SKM-1 (cell line): ENCODE data around the gene TMEM43.

Experiments
- DNase-seq: peaks from one replicate; lab custom pipeline; 2025; ENCODE audit not compliant: unreplicated experiment; lab: John Stamatoyannopoulos, UW

TMEM43 gene

DNA sequence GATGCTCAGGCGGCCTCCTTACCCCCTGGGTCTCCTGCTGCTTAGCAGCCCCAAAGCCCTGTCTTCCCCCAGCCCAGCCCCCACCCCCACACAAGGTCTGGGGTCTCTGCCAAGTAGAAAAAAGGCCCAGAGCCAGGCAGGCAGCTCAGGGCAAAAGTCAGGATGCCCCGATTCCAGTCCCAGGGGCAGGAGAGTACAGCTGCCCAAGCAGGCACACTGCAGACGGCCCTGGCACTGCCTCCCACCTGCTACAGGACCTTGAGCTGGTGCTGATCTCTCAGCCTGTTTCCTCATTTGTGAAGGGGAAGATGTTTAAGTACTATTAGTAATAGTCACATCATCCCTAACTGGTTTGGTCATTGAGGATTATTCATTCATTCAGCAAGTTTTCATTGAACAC is 12.6 kb downstream of the TMEM43 start:
- DNase-seq, result no peak

GRCh38 chr3:14138109-14138877 is 13.4 kb downstream of the TMEM43 start:
- DNase-seq, result no peak

GRCh38 chr3:14138878-14139655 is 14.2 kb downstream of the TMEM43 start:
- no peak for DNase-seq

- no peak for DNase-seq
These were observed 14.9 kb downstream of the TMEM43 start for GRCh38 chr3:14139771-14140170.

DNA sequence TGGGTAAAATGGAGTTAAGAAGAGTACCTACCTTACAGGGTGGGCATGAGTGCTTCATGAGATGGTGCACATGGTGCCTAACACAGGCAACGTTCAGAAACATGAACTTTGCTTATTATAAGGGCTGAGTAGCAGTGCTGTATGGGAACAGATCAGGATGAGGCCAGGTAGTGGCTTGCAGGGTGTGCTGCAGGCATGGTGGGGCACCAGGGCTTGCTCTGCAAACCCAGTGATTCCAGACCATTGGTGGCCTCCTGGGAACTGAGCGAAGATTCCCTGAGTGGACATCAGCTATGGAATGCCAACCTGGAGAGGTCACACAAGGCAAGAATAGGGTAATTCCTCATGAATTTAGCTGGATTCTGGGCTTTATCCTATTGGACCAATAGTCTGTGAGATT is 15.8 kb downstream of the TMEM43 start:
- DNase-seq, result no peak

DNA sequence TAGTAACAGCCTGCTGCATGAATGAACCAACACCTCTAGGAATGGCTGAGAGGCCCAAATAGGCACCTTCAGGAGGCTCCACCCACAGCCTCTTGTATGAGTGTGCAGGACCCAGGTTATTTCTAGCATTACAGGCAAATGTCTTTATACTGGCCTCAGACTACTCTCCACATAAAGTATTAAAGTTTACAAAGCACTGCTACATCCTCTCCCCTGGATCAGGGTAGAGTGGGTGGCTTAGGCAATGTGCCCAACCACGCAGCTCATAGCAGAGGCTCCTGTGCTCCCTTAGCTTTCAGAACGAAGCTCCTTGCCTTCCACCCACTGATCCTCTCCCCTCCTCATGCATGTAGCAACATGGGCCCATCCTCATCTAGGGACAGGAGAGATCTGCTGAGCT is 16.3 kb downstream of the TMEM43 start:
- DNase-seq, result no peak

GRCh38 chr3:14141602-14142341 is 16.9 kb downstream of the TMEM43 start:
- DNase-seq, result no peak

DNA sequence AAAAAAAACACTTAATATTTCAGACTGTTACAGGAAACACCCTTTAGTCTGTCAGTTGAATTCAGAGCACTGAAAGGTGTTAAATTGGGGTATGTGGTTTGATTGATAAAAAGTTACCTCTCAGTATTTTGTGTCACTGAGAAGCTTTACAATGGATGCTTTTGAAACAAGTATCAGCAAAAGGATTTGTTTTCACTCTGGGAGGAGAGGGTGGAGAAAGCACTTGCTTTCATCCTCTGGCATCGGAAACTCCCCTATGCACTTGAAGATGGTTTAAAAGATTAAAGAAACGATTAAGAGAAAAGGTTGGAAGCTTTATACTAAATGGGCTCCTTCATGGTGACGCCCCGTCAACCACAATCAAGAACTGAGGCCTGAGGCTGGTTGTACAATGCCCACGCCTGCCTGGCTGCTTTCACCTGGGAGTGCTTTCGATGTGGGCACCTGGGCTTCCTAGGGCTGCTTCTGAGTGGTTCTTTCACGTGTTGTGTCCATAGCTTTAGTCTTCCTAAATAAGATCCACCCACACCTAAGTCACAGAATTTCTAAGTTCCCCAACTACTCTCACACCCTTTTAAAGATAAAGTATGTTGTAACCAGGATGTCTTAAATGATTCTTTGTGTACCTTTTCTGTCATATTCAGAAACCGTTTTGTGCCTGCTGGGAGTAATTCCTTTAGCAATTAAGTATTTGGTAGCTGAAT is 17.9 kb downstream of the TMEM43 start:
- DNase-seq, result no peak

GRCh38 chr3:14143271-14144225 is 18.7 kb downstream of the TMEM43 start:
- no peak for DNase-seq

DNA sequence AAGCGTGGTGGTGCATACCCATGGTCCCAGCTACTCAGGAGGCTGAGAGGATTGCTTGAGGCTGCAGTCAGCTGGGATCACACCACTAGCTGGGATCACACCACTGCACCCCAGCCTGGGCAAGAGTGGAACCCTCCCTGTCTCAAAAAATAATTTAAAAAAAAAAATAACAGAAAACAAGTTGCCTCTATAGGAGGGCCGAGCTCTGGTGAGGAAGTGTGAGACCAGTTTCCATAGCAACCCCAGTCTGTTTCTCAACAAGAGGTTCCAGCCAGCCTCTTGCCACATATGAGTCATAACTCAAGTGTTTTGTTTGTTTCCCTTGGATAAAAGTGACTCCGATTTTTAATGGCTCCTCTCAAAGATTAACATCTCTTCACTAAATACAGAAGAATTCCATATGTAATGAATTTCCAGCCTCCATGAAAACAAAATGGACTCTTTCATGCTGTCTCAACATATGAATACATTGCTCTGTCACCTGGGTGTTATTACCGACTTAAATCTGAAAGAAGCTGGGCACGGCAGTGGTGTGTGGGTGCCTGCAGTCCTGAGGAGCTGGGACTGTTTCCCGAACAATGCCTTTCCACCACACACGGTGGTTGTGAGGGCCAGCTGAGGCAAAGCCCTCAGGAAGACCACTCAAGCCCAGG is 19.7 kb downstream of the TMEM43 start:
- peak; percentile 96 for DNase-seq

- no peak for DNase-seq
These were observed 20.4 kb downstream of the TMEM43 start for GRCh38 chr3:14145236-14145635.

GRCh38 chr3:14145670-14146380 is 21.0 kb downstream of the TMEM43 start:
- no peak for DNase-seq

DNA sequence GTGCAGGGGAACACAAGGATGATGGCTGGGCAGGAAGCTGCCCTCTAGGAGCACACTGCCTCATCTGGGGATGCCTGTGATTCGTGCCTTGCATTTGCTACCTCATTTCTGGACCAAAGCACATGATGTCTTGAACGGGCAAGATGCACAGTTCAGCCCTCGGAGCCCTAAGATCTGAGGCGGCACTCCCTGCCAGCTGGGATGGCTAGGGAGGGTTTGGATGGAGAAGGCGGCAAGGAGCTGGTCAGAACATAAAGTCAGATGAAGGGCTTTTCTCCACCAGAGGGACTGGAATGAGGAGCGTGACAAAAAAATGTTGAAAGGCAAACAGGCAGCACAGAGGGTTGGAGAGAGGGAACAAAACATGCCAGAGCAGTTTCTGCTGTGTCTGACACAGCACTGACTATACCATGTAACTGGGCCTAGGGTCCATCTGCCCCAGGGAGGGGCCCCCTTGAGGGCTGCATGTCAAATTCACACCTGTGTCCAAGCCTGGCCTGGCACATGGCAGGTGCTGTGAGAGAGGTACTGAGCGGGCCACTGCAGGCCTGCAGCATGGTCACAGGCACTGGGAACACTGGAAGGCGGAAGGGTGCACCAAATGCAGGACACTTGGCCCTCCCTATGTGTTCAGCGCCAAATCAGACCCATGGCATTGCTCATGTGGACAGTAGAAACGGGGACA is 21.7 kb downstream of the TMEM43 start:
- no peak for DNase-seq

- DNase-seq, result no peak
These were observed 22.2 kb downstream of the TMEM43 start for GRCh38 chr3:14147066-14147435.

GRCh38 chr3:14147617-14148016 is 22.8 kb downstream of the TMEM43 start:
- no peak for DNase-seq

DNA sequence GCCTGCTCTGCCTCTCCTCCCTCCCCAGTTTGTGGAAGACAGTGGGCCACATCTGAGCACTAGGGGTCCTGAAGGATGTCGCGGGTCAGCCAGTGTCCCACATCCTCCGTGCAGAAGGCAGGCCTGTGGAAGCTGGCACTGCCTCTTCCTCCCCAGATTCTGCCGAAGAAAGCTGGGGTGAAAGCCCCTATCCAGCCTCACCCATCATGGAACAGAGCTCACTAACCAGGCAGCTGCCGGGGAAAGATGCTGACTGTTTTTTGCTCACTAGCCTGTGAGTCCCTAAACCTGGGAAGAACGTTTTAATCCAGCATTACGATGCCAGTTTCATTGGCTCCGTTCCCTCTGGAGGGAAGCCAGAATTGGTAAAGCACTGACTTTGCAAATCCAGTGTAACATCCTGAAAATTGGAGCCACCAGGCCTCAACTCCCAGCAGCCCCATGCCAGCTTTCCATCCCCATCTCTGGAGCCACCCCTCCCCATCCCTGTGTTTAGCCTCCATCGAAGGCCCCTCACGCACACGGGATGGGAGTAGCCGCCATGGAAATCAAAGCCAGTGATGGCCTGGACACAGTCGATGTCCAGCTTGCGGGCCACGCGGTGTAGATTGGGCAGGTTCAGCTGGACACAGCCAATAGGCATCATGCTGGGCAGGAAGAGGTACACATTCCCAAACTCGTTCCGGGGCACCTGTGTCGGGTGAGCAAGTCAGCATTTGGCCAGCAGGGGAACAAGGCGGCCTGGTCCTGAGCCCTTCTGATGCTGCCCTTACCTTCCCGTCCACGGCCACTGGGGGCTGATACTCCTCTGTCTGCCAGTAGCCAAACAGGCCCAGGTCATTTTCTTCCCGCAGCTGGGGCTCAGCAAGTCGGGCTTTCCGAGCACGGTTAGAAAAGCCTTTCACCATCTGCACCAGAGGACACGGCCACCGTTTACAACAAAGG is 23.5 kb downstream of the TMEM43 start:
- DNase-seq, result no peak

DNA sequence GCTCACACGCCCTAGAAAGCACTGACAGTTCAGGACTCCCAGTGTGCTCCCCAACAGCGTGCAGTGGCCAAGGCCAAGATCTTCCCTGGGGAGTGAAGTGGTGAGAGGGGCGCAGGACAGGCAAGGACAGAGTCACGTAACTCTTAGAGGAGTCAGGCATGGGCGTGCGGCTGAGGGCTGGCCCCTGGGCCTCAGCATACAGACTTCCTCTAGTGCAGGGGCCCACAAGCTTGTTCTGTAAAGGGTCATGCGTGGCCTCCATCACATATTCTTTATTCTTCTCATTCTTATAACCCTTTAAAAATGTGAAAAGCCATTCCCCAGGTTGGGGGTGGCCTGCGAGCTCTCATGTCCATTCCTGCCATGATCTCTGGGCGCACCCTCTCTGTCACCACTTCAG is 25.2 kb downstream of the TMEM43 start:
- no peak for DNase-seq
